ENCODE results near the gene TRPM4. TPM values are rescaled to one million over a fixed set of nuclear protein-coding genes. Genes with fewer than 3 reads are reported as not detected.
A peak's percentile ranks its signal among the peaks of the same experiment; 100 is the strongest.
"Not testable (repeated sequence)": the region's sequence is repeated elsewhere in the genome, so short reads cannot be mapped to it uniquely, and the experiment has no call there.

Gene TRPM4
- total RNA-seq, 1 donor from 2014 or later = 35.5 TPM

DNA sequence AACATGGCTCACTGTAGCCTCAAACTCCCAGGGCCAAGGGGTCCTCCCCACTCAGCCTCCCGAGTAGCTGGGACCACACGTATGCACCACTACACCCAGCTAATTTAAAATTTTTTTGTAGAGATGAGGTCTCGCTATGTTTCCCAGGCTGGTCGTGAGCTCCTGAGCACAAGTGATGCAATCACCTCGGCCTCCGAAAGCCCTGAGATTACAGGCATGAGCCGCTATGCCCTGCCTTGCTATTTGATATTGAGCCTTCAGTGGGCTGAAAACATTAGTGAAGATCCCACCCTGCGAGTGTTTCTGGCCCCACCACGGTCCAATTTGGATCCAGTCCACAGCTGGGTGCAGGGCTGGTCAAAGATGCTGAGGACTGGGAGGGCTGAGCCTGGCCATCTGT, 65.9 kb downstream of the TRPM4 start:
- no peak for DNase-seq (ENCODE audit: extremely low read depth, low read depth, low spot score)

DNA sequence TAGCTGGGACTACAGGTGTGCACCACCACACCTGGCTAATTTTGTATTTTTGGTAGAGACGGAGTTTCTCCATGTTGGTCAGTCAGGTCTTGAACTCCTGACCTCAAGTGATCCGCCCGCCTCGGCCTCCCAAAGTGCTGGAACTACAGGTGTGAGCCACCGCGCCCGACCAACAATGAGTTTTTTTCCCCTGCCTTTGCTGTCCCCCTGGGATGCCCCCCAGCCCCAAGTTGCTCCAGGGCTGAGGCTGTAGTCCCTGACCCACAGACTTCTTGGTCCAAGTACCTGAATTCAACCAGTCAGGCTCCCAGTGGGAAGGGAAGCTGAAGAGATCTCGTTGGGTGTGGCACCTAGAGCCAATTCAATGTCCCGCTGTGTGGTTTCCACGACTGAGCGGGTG, 66.8 kb downstream of the TRPM4 start:
- not testable (repeated sequence) for DNase-seq (ENCODE audit: extremely low read depth, low read depth, low spot score)

DNA sequence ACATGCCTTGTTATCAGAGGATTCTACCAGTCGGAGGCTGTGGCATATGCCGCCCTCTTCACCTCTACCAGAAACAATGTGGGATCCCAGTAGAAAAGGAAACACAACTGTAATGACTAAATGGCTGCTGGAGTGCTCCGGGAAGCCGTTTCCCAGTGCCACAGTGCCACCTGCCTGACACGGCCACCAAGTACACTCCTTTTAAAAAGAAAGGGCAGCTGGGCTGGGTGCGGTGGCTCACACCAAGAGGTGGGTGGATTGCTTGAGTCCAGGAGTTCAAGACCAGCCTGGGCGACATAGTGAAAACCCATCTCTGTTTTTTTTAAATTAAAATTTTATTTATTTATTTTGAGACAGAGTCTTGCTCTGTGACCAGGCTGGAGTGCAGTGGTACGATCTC, 67.3 kb downstream of the TRPM4 start:
- no peak for DNase-seq (ENCODE audit: extremely low read depth, low read depth, low spot score)

DNA sequence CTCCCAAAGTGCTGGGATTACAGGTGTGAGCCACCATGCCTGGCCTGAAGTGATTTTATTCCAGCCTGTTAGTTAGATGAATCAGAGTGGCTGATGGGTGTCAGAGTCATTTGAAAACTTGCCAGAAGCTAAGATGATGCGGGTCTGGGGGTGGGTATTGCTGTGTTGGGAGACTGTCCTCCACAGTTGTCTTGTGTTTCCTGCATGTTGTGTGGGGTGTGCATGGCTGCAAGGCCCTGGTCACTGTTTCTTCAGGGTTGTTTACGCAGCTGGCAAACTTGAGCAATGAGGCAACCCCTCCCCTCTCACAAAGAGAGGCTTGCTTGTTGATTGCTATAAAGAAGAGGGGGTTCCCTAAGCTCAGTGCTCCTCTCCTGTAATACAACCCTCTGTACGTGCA, 71.8 kb downstream of the TRPM4 start:
- no peak for DNase-seq (ENCODE audit: extremely low read depth, low read depth, low spot score)

DNA sequence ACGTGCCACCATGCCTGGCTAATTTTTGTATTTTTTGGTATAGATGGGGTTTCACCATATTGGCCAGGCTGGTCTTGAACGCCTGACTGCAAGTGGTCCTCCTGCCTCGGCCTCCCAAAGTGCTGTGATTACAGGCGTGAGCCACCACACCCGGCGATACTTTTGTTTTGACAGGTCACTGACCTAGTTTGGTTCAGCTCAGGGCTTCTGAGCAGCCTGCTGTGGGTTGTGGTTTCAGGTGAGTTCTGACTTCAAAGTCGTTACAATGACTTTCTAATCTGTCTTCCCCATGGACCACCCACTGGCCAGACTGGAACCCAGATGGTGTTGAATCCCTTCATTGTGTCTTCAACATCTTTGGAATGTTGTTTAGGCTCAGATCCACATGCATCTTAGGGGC, 73.8 kb downstream of the TRPM4 start:
- no peak for DNase-seq (ENCODE audit: extremely low read depth, low read depth, low spot score)

DNA sequence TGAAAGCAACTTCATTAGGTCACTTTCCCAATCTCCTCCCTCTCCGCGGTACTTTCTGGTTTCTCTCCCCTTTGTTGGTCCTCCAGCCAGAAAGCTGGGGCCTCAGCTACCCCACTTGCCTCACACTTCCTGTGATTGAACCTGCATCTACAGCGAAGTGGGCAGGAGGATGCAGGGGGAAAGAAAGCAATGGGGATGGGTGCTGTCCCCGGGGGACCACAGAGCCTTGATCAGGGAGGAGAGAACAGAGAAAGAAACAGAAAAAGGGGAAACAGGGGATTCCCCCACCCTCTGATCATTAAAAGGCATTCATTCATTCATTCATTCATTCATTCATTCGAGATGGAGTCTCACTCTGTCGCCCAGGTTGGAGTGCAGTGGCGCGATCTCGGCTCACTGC, 74.2 kb downstream of the TRPM4 start:
- DNase-seq (ENCODE audit: extremely low read depth, low read depth, low spot score) = no peak

DNA sequence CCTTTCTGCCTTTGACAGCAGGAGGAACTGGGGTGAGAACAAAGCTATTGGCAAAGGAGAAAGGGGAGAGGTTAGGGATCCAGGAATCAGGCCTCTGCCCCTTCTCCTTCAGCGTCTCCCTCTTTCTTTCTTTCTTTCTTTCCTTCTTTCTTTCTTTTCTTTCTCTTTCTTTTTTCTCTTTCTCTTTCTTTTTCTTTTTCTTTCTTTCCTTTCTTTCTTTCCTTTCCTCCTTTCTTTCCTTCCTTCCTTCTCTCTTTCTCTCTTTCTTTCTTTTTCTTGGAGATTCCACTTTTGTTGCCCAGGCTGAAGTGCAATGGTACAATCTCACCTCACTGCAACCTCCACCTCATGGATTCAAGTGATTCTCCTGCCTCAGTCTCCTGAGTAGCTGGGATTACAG, 75.6 kb downstream of the TRPM4 start:
- DNase-seq (ENCODE audit: extremely low read depth, low read depth, low spot score) = no peak

DNA sequence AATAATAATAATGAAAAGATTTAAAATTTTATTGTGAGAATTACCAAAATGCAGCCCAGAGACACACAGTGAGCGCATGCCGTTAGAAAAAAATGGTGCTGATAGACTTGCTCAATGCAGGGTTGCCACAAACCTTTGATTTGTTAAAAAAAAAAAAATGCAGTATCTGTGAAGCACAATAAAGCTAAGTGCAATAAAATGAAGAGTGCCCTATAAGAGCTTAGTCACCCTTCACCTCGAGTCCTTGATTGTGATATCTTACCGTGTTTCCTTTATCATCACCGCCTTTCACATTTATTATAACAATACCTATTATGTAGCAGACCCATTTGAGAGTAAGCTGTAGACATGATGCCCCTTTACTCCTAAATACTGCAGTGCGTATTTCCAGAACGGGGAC, 84.2 kb downstream of the TRPM4 start:
- DNase-seq (ENCODE audit: extremely low read depth, low read depth, low spot score) = no peak

DNA sequence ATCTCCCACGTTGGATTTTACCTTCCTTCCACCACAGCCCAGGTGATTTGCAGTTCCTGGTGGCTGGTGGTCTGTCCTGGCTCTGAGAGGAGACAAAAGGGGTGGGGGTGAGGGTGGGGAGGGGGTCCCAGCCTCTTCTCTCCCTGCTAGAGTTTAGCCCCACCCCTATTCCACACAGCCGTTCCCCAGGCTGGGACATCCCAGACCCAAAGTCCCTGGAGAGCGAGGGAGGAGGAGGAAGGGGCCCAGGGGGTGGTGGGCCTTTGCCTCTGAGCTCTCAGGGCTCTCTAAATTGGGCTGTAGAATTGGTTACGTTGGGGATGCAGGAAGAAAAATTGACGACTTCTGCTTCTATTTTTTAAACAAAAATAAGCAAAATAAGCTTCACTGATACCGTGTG, 85.5 kb downstream of the TRPM4 start:
- no peak for DNase-seq (ENCODE audit: extremely low read depth, low read depth, low spot score)

DNA sequence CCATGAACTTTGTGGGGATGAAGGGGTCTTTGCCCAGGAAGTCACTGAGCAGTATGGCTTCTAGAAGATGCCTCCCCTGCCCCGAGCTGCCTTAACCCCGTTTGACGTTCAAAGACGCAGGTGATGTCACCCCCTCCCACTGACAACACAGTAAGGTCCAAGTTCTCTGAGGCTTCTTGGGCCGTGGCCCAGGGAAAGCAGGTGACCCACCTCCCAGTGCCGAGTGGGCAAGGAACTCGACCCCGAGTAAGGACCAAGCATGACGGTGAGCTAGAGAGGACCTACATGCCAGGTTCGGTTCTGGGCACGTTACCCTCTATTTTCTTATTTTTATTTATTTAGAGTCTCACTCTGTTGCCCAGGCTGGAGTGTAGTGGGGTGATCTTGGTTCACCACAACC, 86.1 kb downstream of the TRPM4 start:
- DNase-seq (ENCODE audit: extremely low read depth, low read depth, low spot score) = no peak

DNA sequence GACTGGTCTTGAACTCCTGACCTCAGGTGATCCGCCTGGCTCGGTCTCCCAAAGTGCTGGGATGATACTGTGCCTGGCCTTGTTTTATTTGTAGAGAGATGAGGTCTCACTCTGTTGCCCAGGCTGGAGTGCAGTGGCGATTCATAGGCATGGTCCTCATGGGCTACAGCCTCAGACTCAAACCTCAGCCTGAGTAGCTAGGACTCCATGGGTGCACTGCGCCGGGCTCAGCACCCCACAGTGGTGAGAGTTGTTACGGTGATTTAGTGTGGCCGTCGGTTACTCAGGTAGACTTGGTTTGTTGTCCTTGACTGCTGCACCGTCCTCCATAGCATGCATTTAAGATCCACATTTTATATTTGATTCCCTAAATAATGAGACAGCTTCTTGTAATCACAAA, 86.7 kb downstream of the TRPM4 start:
- no peak for DNase-seq (ENCODE audit: extremely low read depth, low read depth, low spot score)

DNA sequence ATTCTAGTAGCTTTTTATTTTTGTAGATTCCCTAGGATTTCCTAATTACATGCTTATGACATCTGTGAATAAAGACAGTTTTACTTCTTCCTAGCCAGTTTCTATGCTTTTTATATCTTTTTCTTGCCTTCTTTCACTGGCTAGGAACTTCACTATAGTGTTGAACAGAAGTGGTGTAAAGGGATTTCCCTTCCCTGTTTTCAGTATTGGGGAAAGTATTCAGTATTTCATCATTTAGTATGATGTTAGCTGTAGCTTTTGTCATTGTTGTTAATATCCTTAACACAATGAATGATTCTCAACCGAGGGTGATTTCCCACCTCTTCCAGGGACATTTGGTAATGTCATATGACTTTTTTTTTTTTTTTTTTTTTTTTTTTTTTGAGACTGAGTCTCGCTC, 90.1 kb downstream of the TRPM4 start:
- DNase-seq (ENCODE audit: extremely low read depth, low read depth, low spot score) = no peak

DNA sequence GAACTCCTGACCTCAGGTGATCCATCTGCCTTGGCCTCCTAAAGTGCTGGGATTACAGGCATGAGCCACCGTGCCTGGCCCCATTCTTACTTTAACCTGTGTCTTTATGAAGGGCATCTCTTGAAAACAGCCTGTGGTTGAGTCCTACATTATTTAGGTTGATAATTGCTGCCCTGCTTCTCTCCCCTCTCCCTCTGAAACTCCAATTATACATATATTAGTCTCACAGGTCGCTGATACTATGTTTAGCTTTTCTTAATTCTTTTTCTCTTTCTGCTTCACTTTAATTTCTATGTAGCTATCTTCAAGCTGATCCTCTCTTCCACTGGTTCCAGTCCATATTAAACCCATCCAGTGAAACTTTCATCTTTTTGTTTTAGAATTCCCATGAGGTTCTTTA, 92.3 kb downstream of the TRPM4 start:
- no peak for DNase-seq (ENCODE audit: extremely low read depth, low read depth, low spot score)

DNA sequence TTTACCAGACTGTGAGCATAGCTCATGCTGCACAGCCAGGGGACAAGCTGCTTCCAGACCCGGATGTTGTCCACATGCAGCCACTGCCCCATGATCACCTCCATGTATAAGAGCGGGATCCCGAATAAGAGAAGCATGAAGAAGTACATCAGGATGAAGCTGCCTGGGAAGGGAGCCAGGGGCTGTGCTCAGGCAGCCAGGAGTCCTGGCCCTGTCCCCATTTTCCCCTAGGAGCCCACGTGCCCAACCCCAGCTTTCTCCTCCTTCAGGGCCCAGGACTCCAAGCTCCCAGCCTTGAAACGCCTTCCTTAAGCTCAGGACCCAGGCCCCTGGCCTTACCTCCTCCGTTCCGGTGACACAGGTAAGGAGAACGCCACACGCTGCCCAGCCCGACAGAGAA, 98.1 kb downstream of the TRPM4 start:
- no peak for DNase-seq (ENCODE audit: extremely low read depth, low read depth, low spot score)

DNA sequence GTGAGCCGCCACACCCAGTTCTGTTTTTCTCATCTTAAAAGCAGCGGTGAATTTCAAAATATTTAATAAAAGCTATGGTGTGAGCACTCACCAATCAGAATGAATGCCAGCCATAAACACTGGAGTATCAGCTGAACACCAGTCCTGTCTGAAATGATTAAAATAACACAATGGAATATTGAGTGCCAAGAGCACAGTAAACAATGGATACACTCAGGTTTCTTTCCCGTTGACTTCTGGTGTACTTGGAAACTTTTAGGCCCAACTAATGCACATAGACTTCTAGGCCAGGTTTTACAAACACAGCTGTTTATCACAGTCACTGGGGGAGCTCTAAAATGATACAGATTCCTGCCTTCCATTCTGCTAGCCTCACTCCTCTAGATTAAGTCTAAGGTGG, 99.1 kb downstream of the TRPM4 start:
- DNase-seq (ENCODE audit: extremely low read depth, low read depth, low spot score) = peak; percentile 18

Other genes with a start within 250 kb of the TRPM4 start
- gene DHDH, start 224.1 kb upstream of the TRPM4 start, total RNA-seq = not detected in 2 replicates
- 208 and 237 TPM in 2 replicates for gene BAX, start 202.9 kb upstream of the TRPM4 start, total RNA-seq
- gene FTL, start 192.5 kb upstream of the TRPM4 start, total RNA-seq = 2,985 and 5,472 TPM in 2 replicates
- gene GYS1, start 164.5 kb upstream of the TRPM4 start, total RNA-seq = 40.0 and 41.5 TPM in 2 replicates
- gene RUVBL2, start 163.9 kb upstream of the TRPM4 start, total RNA-seq = 132 and 133 TPM in 2 replicates
- 0.76 TPM in 1 of 2 replicates, not detected in the other for gene LHB, start 140.7 kb upstream of the TRPM4 start, total RNA-seq
- gene CGB3, start 133.5 kb upstream of the TRPM4 start, total RNA-seq = not detected in 2 replicates
- not detected in 2 replicates for gene CGB2, start 125.9 kb upstream of the TRPM4 start, total RNA-seq
- gene CGB1, start 120.9 kb upstream of the TRPM4 start, total RNA-seq = not detected in 2 replicates
- gene CGB5, start 113.9 kb upstream of the TRPM4 start, total RNA-seq = not detected in 2 replicates
- not detected in 2 replicates for gene CGB8, start 108.7 kb upstream of the TRPM4 start, total RNA-seq
- gene CGB7, start 100.0 kb upstream of the TRPM4 start, total RNA-seq = not detected in 2 replicates
- gene NTF4, start 93.0 kb upstream of the TRPM4 start, total RNA-seq = not detected in 2 replicates
- gene KCNA7, start 85.1 kb upstream of the TRPM4 start, total RNA-seq = 0.06 TPM in 1 of 2 replicates, not detected in the other
- 156 and 289 TPM in 2 replicates for gene SNRNP70, start 72.3 kb upstream of the TRPM4 start, total RNA-seq
- 5.4 and 7.7 TPM in 2 replicates for gene LIN7B, start 43.4 kb upstream of the TRPM4 start, total RNA-seq
- 1.9 and 3.3 TPM in 2 replicates for gene C19orf73, start 38.6 kb upstream of the TRPM4 start, total RNA-seq
- gene PPFIA3, start 38.2 kb upstream of the TRPM4 start, total RNA-seq = 3.8 and 4.6 TPM in 2 replicates
- not detected in 2 replicates for gene HRC, start 2.4 kb upstream of the TRPM4 start, total RNA-seq
- 1.3 and 2.3 TPM in 2 replicates for gene SLC6A16, start 167.4 kb downstream of the TRPM4 start, total RNA-seq
- not detected in 2 replicates for gene CD37, start 177.6 kb downstream of the TRPM4 start, total RNA-seq
- 55.2 and 58.0 TPM in 2 replicates for gene TEAD2, start 204.6 kb downstream of the TRPM4 start, total RNA-seq
- 0.19 and 1.6 TPM in 2 replicates for gene DKKL1, start 206.1 kb downstream of the TRPM4 start, total RNA-seq
- not detected in 2 replicates for gene KASH5, start 230.5 kb downstream of the TRPM4 start, total RNA-seq

Measured in glomerular endothelial cell (primary cell).